K562 (cell line): Measurements from ENCODE around the gene SURF4. TPM values are rescaled to one million over a fixed set of nuclear protein-coding genes. Genes with fewer than 3 reads are reported as not detected.

Experiments
- ATAC-seq: fragments of 200-7000 bp; cut with Tn5 transposase; 3 replicates; pipeline ENCODE4 v1.9.1; 2020; ENCODE audit warnings: moderate library complexity
- BruUV-seq: library from RNA; stranded (reverse); fragments of 400-500 nt; replicated peaks from 2 replicates; lab custom pipeline; 2021; lab: Mats Ljungman, UMichigan
- CTCF ChIA-PET: fragments of 300-600 bp; formaldehyde crosslinking; extraction: SDS; loops from one replicate; lab custom pipeline; 2021; ENCODE audit warnings: low intra/inter-chr PET ratio; lab: Yijun Ruan, JAX
- POLR2A ChIA-PET: fragments of 300-600, 350-650 bp; sonication (Branson Sonifier 250); formaldehyde crosslinking; extraction: SDS; loops from one replicate; lab custom pipeline; 2021; ENCODE audit warnings: antibody characterized with exemption, inconsistent platforms; lab: Yijun Ruan, JAX
- DNase-seq, 4 experiments: peaks; one replicate each; pipeline versions ENCODE4 v3.0.0 to v3.0.0-alpha.2; 2011 to 2018; ENCODE audit warnings: low spot score in 3 of 4, mixed read lengths in 3 of 4; ENCODE audit errors: extremely low read depth in 1 of 4
- FAIRE-seq: peaks from 2 replicates; lab custom pipeline; 2011; peaks lifted over from hg19 to GRCh38; lab: Jason Lieb, UNC
- H2AFZ ChIP-seq: 2 replicates; pipeline ENCODE4 v1.6.0; 2011; ENCODE audit warnings: low read depth, low read length, control low read depth, inconsistent platforms
- H3K27ac ChIP-seq: fragments of 200-600 bp; 3 replicates; pipeline ENCODE4 v1.8.0; 2011; ENCODE audit warnings: low read depth, mild to moderate bottlenecking, control low read depth, inconsistent platforms, low read length, moderate library complexity, mixed read lengths; ENCODE audit errors: extremely low read depth
- H3K27me3 ChIP-seq, 2 experiments: fragments of 300-600 bp in 1 of 2; 2 replicates in 1 of 2; 3 replicates in 1 of 2; pipeline versions ENCODE4 v1.6.0 to v1.8.0; 2011; ENCODE audit warnings: inconsistent platforms in 2 of 2, low read length in 2 of 2, mild to moderate bottlenecking in 1 of 2, mixed read lengths in 1 of 2, moderate library complexity in 1 of 2; ENCODE audit not compliant: control insufficient read depth in 2 of 2, insufficient read depth in 2 of 2
- H3K36me3 ChIP-seq: fragments of 300-600 bp; 3 replicates; pipeline ENCODE4 v1.8.0; 2011; ENCODE audit warnings: mild to moderate bottlenecking, low read length, inconsistent platforms; ENCODE audit not compliant: control insufficient read depth, insufficient read depth
- H3K4me1 ChIP-seq, 2 experiments: fragments of 200-600 bp in 1 of 2; replicated peaks in 1 of 2; 2 replicates in 1 of 2; 3 replicates in 1 of 2; pipeline versions ENCODE4 v1.5.1 to v1.8.0; 2011; ENCODE audit warnings: inconsistent platforms in 2 of 2, low read length in 2 of 2, mild to moderate bottlenecking in 1 of 2, mixed read lengths in 1 of 2, moderate library complexity in 1 of 2; ENCODE audit not compliant: control insufficient read depth in 2 of 2, insufficient read depth in 2 of 2
- H3K4me2 ChIP-seq: 2 replicates; pipeline ENCODE4 v1.6.1; 2011; ENCODE audit warnings: low read length, control low read depth, inconsistent platforms, mixed read lengths; ENCODE audit not compliant: insufficient read depth
- H3K4me3 ChIP-seq: fragments of 200-600 bp; sonication (generic), shearing (Covaris generic); 2 replicates; pipeline ENCODE4 v1.5.1; 2016; ENCODE audit warnings: control low read depth, inconsistent platforms
- H3K79me2 ChIP-seq: fragments of 200-600 bp; 3 replicates; pipeline ENCODE4 v1.8.0; 2011; ENCODE audit warnings: low read length, inconsistent platforms; ENCODE audit not compliant: control insufficient read depth, insufficient read depth
- H3K9ac ChIP-seq, 2 experiments: 2 replicates each; pipeline versions ENCODE4 v1.6.0 to v1.6.1; 2011; ENCODE audit warnings: low read depth in 2 of 2, low read length in 2 of 2, control low read depth in 1 of 2, inconsistent platforms in 1 of 2, mild to moderate bottlenecking in 1 of 2, mixed read lengths in 1 of 2; ENCODE audit not compliant: insufficient read depth in 1 of 2
- H3K9me1 ChIP-seq: one replicate; pipeline ENCODE4 v1.6.0; 2011; ENCODE audit warnings: inconsistent platforms, mild to moderate bottlenecking, low read length, moderate library complexity; ENCODE audit not compliant: control insufficient read depth, insufficient read depth
- H3K9me3 ChIP-seq: replicated peaks from 2 replicates; pipeline ENCODE4 v1.5.1; 2011; ENCODE audit warnings: low read depth, low read length, inconsistent platforms; ENCODE audit not compliant: control insufficient read depth, insufficient read depth
- H4K20me1 ChIP-seq: replicated peaks from 2 replicates; pipeline ENCODE4 v1.6.1; 2011; ENCODE audit warnings: low read length, inconsistent platforms, mixed read lengths; ENCODE audit not compliant: control insufficient read depth, insufficient read depth
- CBFB ChIP-seq: sonication (generic); formaldehyde crosslinking; IDR thresholded peaks from 2 replicates; pipeline ENCODE4 v1.4.0; 2020; ENCODE audit warnings: mild to moderate bottlenecking, missing genetic modification reagents
- CHD1 ChIP-seq: fragments of 200-600 bp; sonication (generic); IDR thresholded peaks from one replicate; pipeline ENCODE4 v1.6.1; 2012; ENCODE audit warnings: mild to moderate bottlenecking, moderate library complexity, low read length, inconsistent platforms
- MAZ ChIP-seq, 2 experiments: fragments of 450-650 bp in 1 of 2; sonication (generic) in 1 of 2; formaldehyde crosslinking; IDR thresholded peaks in 1 of 2; conservative IDR thresholded peaks in 1 of 2; 2 replicates each; pipeline versions ENCODE4 v1.4.0 to v1.5.0; 2020; ENCODE audit warnings: mild to moderate bottlenecking in 1 of 2, missing genetic modification reagents in 1 of 2
- PTTG1 ChIP-seq: fragments of 450-650 bp; IDR thresholded peaks from 2 replicates; pipeline ENCODE4 v1.6.1; 2016; ENCODE audit warnings: low read depth, mild to moderate bottlenecking, missing genetic modification characterization, missing compliant biosample characterization
- SOX6 ChIP-seq: fragments of 450-650 bp; IDR thresholded peaks from 2 replicates; pipeline ENCODE4 v1.6.1; 2014; ENCODE audit warnings: mild to moderate bottlenecking
- WGBS: fragments of 100-300 bp; shearing (Covaris generic); methylation state at CpG from one replicate; pipeline ENCODE4 v1.1.6; 2016; ENCODE audit warnings: low coverage, mixed read lengths; ENCODE audit not compliant: insufficient coverage; ENCODE audit errors: missing lambda C conversion rate; 5-methylcytosine and 5-hydroxymethylcytosine counted together
- in situ Hi-C: fragments of 300-500 bp; cut with MboI; formaldehyde crosslinking; loops from 4 replicates; pipeline ENCODE4 v1.15.0; 2018; ENCODE audit warnings: inconsistent platforms, mixed read lengths
- intact Hi-C: fragments of 100-400 bp; cut with micrococcal nuclease; formaldehyde crosslinking; loops from 2 replicates; pipeline ENCODE4 v1.14.2; 2022
- polyA plus RNA-seq, 8 experiments: library from polyadenylated mRNA; depleted of rRNA in 4 of 8; stranded (reverse) in 5 of 8; unstranded in 3 of 8; fragments of >200 nt; fragmentation: Nextera tagmentation in 2 of 8; fragmentation: Illumina TruSeq in 1 of 8; extraction: Ambion mirVana in 2 of 8; extraction: Trizol in 1 of 8; gene quantifications; 2 replicates each; pipeline versions ENCODE4 v1.2.1 to v1.2.3, GENCODE V29; 2011 to 2014; ENCODE audit warnings: inconsistent platforms in 1 of 8, missing spikeins in 1 of 8
- total RNA-seq, 7 experiments: library from RNA; depleted of rRNA in 6 of 7; stranded (reverse); fragments of >200 nt in 6 of 7; fragmentation: Illumina TruSeq in 2 of 7; extraction: Trizol in 2 of 7; gene quantifications; 2 replicates each; pipeline versions ENCODE4 v1.2.1 to v1.2.3, GENCODE V29; 2011 to 2021; ENCODE audit warnings: low replicate concordance in 1 of 7

SURF4 gene
- total and polyA plus RNA-seq, 9 of the 15 experiments (the other 6 are each of a cell fraction or from before 2014, with no cell fraction given) = 8.4 to 176 (median 130) TPM

DNA sequence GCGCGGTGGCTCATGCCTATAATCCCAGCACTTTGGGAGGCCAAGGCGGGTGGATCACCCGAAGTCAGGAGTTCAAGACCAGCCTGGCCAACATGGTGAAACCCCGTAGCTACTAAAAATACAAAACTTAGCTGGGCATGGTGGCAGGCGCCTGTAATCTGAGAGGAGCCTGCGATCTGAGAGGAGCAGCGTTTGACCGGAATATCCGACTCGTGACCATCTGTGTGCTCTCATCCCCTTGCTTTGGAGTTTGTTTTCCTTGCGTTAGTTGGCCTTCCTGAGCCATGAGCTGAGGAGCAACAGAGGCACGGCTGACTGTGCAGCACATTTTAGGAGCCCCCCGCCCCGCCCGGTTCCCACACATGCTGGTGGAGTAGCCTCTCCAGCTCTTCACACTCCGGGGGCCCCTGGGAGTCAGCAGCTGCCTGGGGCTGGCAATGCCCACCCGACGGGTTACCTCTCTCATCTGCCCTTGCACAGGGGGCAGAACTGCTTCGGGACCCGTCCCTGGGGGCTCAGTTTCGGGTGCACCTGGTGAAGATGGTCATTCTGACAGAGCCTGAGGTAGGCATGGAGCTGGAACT is 49.3 kb upstream of the SURF4 start:
- H3K9ac ChIP-seq = no peak overlapping the region; a peak in 1 of 4 replicates
- peaks cover 3% of the 10 kb centered on the region for H3K9me1 ChIP-seq
- BruUV-seq = no TSS peak
- H3K27ac ChIP-seq = no peak overlapping the region
- ATAC-seq (no peak), FAIRE-seq (no peak), DNase-seq (no peak)
- intact Hi-C loops = no loop called here
- in situ Hi-C loops = no loop called here
- H3K36me3 ChIP-seq = no peaks in the 10 kb centered on the region
- POLR2A ChIA-PET = interaction anchor here (1.5 to 1.7 kb wide), 2 partner anchors 8 to 53 kb away, joined by 3 to 5 read pairs; no protein-coding TSS in a partner anchor
- no peaks in the 10 kb centered on the region for H3K79me2 ChIP-seq
- peaks cover 24 to 34% of the 10 kb centered on the region in 2 experiments for H3K27me3 ChIP-seq
- no peaks in the 10 kb centered on the region for H3K9me3 ChIP-seq
- no peak overlapping the region for H2AFZ ChIP-seq
- peaks cover 13 to 40% of the 10 kb centered on the region in 2 experiments; a peak in 3 of 5 replicates for H3K4me1 ChIP-seq
- no peaks in the 10 kb centered on the region for H4K20me1 ChIP-seq
- CTCF ChIA-PET = no interaction called here
- H3K4me2 ChIP-seq = no peak overlapping the region
- H3K4me3 ChIP-seq = no peak overlapping the region
- WGBS = 8% methylated on average over 19 of the region's 22 CpGs
- TF ChIP-seq PTTG1 (no peak), MAZ (CRISPR knock-in tag; conservative IDR thresholded peaks at IDR 0.05 in 1 of 2, IDR thresholded peaks at IDR 0.05 in 1 of 2) (no peak), CBFB (CRISPR knock-in tag) (no peak)
- TF ChIP-seq, all 486 proteins: peak for 0

DNA sequence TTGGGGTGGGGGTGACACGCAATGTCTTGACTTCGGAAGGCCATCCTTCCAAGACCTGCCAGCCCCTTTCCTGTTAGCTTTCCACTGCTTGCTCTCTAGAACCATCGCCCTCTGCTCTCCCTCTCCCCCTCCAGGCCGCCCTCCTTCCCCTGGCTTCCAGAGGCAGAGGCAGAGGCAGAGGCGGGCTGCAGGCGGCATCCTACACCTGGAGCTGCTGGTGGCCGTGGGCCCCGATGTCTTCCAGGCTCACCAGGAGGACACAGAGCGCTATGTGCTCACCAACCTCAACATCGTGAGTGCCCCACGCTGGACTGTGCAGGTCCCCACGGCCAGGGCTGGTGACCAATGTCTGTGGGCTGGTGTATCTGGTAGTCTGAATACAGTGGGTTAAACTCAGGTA is 48.3 kb upstream of the SURF4 start:
- no peak overlapping the region for H2AFZ ChIP-seq
- no peaks in the 10 kb centered on the region for H3K36me3 ChIP-seq
- BruUV-seq = no TSS peak
- FAIRE-seq = no peak
- POLR2A ChIA-PET = no interaction called here
- H4K20me1 ChIP-seq = no peaks in the 10 kb centered on the region
- peaks cover 24 to 34% of the 10 kb centered on the region in 2 experiments for H3K27me3 ChIP-seq
- peaks cover 16 to 31% of the 10 kb centered on the region in 2 experiments; a peak in 4 of 5 replicates for H3K4me1 ChIP-seq
- peaks cover 3% of the 10 kb centered on the region for H3K9me1 ChIP-seq
- in situ Hi-C loops = no loop called here
- DNase-seq = no peak
- H3K4me2 ChIP-seq = no peak overlapping the region
- TF ChIP-seq SOX6 (no peak), CHD1 (no peak)
- CTCF ChIA-PET = no interaction called here
- no peak overlapping the region for H3K27ac ChIP-seq
- H3K9ac ChIP-seq = no peak overlapping the region; a peak in 1 of 4 replicates
- ATAC-seq = no peak
- no peak overlapping the region for H3K4me3 ChIP-seq
- H3K9me3 ChIP-seq = no peaks in the 10 kb centered on the region
- WGBS = 37% methylated on average over 9 of the region's 12 CpGs
- intact Hi-C loops = no loop called here
- no peaks in the 10 kb centered on the region for H3K79me2 ChIP-seq
